Islet precursor cell (in vitro differentiated cells): ENCODE results near the gene SPINK8.
A peak's percentile ranks its signal among the peaks of the same experiment; 100 is the strongest.
"Not testable (repeated sequence)": the region's sequence is repeated elsewhere in the genome, so short reads cannot be mapped to it uniquely, and the experiment has no call there.

Experiments
- DNase-seq: peaks from one replicate; pipeline ENCODE4 v3.0.0-alpha.2; 2018

The SPINK8 gene

DNA sequence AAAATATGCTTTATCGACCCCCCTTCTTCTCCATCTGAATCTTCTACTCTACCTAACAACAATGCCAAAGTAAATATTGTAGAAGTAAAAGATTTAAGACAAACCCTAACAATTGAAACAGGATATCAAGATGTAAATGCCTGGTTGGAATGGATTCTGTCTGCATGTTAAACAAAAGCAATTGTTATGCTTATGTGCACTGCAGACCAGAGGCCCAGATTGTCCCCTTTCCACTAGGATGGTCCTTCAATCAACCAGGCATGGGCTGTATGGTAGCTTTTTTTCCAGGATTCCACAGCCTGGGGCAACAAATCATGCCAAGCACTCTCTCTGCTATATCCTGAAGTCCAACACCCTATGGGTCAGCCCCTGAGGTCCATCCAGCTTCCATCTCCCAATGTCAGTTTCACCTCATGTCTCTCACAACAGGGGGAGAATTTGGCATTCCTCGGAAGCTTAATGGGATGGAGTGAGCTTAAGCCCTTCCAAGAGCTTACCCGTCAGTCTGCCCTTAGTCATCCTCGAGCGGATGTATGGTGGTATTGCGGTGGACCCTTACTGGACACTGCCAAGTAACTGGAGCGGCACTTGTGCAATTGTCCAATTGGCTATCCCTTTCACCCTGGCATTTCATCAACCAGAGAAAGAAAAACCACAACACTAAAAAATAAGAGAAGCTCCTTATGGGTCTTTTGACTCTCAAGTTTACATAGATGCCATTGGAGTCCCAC is 56.4 kb downstream of the SPINK8 start:
- DNase-seq = no peak

DNA sequence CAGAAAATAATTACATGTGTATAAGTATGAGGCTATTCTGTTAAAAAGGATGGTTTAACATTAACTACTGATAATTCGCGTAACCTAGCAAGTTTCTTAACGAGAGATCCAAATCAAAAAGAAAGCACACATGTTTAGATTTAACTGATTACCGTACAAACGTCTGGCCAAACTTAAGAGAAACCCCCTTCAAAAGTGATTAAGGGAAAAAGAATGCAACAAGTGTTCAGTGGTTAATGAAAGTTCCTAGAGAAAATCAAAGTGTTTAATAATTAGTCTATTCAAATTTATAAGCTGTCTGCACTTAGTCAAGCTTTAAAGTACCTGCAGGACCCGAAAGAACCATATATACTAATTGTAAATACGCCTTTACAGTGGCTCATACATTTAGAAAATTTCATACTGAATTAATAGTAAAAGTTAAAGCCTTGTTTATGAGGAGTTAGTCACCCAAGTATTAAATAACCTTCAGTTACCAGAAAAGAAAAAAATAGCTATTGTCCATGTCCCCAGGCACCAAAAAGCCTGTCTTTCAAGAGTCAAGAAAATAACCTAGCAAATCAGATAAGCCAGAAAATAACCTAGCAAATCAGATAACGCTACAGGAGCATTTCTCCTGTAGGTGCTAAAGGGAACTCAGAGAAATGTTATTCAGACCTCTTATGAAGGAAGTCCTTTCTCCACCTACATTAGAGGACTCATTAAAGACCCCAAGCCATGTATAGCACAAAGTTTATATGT is 58.0 kb downstream of the SPINK8 start:
- DNase-seq = no peak

- DNase-seq = no peak
These were observed 59.0 kb downstream of the SPINK8 start for GRCh38 chr3:48274452-48274851.

GRCh38 chr3:48273594-48274211 is 59.8 kb downstream of the SPINK8 start:
- peak; percentile 79 for DNase-seq

- DNase-seq = no peak
These were observed 61.5 kb downstream of the SPINK8 start for GRCh38 chr3:48271763-48272498.

- not testable (repeated sequence) for DNase-seq
These were observed 62.2 kb downstream of the SPINK8 start for GRCh38 chr3:48271223-48271622.

- no peak for DNase-seq
These were observed 63.2 kb downstream of the SPINK8 start for GRCh38 chr3:48270306-48270705.

GRCh38 chr3:48269592-48269991 is 63.9 kb downstream of the SPINK8 start:
- DNase-seq = no peak

DNA sequence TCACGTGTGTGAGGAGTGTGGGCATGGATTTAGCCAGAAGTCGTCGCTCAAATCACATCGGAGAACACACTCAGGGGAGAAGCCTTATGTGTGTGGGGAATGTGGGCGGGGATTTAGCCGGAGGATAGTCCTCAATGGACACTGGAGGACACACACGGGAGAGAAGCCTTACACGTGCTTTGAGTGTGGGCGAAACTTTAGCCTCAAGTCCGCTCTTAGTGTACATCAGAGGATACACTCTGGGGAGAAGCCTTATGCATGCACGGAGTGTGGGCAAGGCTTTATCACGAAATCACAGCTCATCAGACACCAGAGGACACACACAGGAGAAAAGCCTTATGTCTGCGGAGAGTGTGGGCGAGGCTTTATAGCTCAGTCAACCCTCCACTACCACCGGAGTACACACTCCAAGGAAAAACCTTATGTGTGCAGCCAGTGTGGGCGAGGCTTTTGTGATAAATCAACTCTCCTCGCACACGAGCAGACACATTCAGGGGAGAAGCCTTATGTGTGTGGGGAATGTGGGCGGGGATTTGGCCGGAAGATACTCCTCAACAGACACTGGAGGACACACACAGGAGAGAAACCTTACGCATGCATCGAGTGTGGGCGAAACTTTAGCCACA is 64.4 kb downstream of the SPINK8 start:
- DNase-seq = no peak

DNA sequence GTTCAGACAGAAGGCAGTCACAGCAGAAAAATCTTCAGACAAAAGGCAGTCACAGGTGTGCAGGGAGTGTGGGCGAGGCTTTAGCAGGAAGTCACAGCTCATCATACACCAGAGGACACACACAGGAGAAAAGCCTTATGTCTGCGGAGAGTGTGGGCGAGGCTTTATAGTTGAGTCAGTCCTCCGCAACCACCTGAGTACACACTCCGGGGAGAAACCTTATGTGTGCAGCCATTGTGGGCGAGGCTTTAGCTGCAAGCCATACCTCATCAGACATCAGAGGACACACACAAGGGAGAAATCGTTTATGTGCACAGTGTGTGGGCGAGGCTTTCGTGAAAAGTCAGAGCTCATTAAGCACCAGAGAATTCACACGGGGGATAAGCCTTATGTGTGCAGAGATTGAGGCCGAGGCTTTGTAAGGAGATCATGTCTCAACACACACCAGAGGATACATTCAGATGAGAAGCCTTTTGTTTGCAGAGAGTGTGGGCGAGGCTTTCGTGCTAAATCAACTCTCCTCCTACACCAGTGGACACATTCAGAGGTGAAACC is 65.0 kb downstream of the SPINK8 start:
- DNase-seq = no peak

- no peak for DNase-seq
These were observed 65.7 kb downstream of the SPINK8 start for GRCh38 chr3:48267782-48268181.

DNA sequence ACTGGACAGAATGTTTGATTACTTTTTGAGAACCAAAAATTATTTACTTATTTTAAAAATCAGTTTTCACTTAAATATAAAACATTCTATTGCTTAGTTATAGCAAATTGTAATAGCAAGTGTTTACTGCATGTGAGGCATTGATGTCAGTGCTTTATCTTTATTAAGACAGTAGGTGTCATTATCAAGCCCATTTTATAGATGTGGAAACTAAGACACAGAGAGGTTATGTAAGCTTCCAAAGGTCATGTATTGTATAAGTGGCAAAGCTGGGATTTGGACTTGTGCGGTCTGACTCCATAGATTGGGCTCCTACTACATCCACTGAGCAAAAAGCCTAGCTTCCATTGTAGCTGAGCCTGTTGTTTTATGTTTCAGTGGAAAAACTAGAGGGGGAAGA is 74.9 kb downstream of the SPINK8 start:
- DNase-seq = no peak
